Peyer's patch (tissue), 4 donors: Measurements from ENCODE around the gene CWH43. TPM values are rescaled to one million over a fixed set of nuclear protein-coding genes. Genes with fewer than 3 reads are reported as not detected.

Experiments used
- DNase-seq, 3 donors: peaks; one replicate each; pipeline ENCODE4 v3.0.0-alpha.2; 2017 to 2019
- H3K27ac ChIP-seq, 4 donors: fragments of 200-600 bp; sonication (generic); one replicate each; pipeline ENCODE4 v1.5.1; 2016 to 2019
- H3K27me3 ChIP-seq, 2 donors: fragments of 200-600 bp; sonication (generic); one replicate each; pipeline ENCODE4 v1.5.1; 2019
- H3K36me3 ChIP-seq, 3 donors: fragments of 200-600 bp; sonication (generic); one replicate each; pipeline ENCODE4 v1.5.1; 2016 to 2019
- H3K4me1 ChIP-seq, 4 donors: fragments of 200-600 bp; sonication (generic); one replicate each; pipeline ENCODE4 v1.5.1; 2016 to 2019
- H3K4me3 ChIP-seq, 4 donors: fragments of 200-600 bp; sonication (generic); 1 replicate in 3 of 4; 2 replicates in 1 of 4; pipeline ENCODE4 v1.5.1; 2016 to 2019; ENCODE audit warnings: mild to moderate bottlenecking in 1 of 4
- H3K9me3 ChIP-seq, 4 donors: fragments of 200-600 bp; sonication (generic); one replicate each; pipeline ENCODE4 v1.5.1; 2016 to 2019; ENCODE audit warnings: mild to moderate bottlenecking in 1 of 4
- CTCF ChIP-seq, 6 experiments: fragments of 450-650 bp in 4 of 6; fragments of 200-600 bp in 2 of 6; sonication (generic) in 1 of 6; IDR thresholded peaks; one replicate each; pipeline ENCODE4 v1.5.1; 2017 to 2019; ENCODE audit warnings: antibody characterized with exemption in 6 of 6, mild to moderate bottlenecking in 3 of 6, moderate library complexity in 1 of 6
- POLR2A ChIP-seq, 2 donors: fragments of 450-650 bp; IDR thresholded peaks; one replicate each; pipeline ENCODE4 v1.5.1; 2017; ENCODE audit warnings: antibody characterized with exemption in 2 of 2, mild to moderate bottlenecking in 2 of 2, moderate library complexity in 2 of 2
- total RNA-seq, 4 donors: library from RNA; depleted of rRNA; stranded (reverse); fragments of >200 nt; gene quantifications; one replicate each; pipeline ENCODE4 v1.1.0, GENCODE V29; 2016

The CWH43 gene
- total RNA-seq, 4 donors from 2014 or later: 0.70 TPM; not detected in 3

GRCh38 chr4:48989461-48990203 is 3.6 kb downstream of the CWH43 start:
- H3K27ac ChIP-seq: no peak overlapping the region
- DNase-seq: no peak

GRCh38 chr4:48991357-48991756 is 5.3 kb downstream of the CWH43 start:
- DNase-seq: no peak
- Histone ChIP-seq H3K27ac (no peak overlapping the region), H3K9me3 (no peaks in the 10 kb centered on the region), H3K4me1 (peaks cover 0 to 3% (median 0%) of the 10 kb centered on the region in 4 donors), H3K4me3 (no peak overlapping the region), H3K27me3 (peaks cover 0 to 1% of the 10 kb centered on the region in 2 donors), H3K36me3 (no peaks in the 10 kb centered on the region)
- TF ChIP-seq CTCF (IDR thresholded peaks at IDR 0.05): no peak
- no peak for TF ChIP-seq POLR2A (IDR thresholded peaks at IDR 0.05)

More at GRCh38 chr4:48989461-48990203, 3.6 kb downstream of the CWH43 start:
- TF ChIP-seq CTCF (IDR thresholded peaks at IDR 0.05): no peak
- no peak for TF ChIP-seq POLR2A (IDR thresholded peaks at IDR 0.05)
- H3K27me3 ChIP-seq: peaks cover 0 to 15% of the 10 kb centered on the region in 2 donors
- peaks cover 0 to 11% (median 0%) of the 10 kb centered on the region in 4 donors for H3K4me1 ChIP-seq
- H3K36me3 ChIP-seq: no peaks in the 10 kb centered on the region
- no peak overlapping the region for H3K4me3 ChIP-seq
- H3K9me3 ChIP-seq: no peaks in the 10 kb centered on the region

- H3K36me3 ChIP-seq: no peaks in the 10 kb centered on the region
- TF ChIP-seq POLR2A (IDR thresholded peaks at IDR 0.05): no peak
- no peak for TF ChIP-seq CTCF (IDR thresholded peaks at IDR 0.05)
- no peaks in the 10 kb centered on the region for H3K9me3 ChIP-seq
- no peak overlapping the region for H3K27ac ChIP-seq
- H3K27me3 ChIP-seq: no peaks in the 10 kb centered on the region
- H3K4me3 ChIP-seq: no peak overlapping the region
- DNase-seq: no peak
- H3K4me1 ChIP-seq: no peaks in the 10 kb centered on the region
These were observed 11.9 kb downstream of the CWH43 start for GRCh38 chr4:48997962-48998361.

- DNase-seq: no peak
- Histone ChIP-seq H3K9me3 (no peaks in the 10 kb centered on the region), H3K27me3 (no peaks in the 10 kb centered on the region), H3K36me3 (no peaks in the 10 kb centered on the region), H3K4me3 (no peak overlapping the region), H3K27ac (no peak overlapping the region), H3K4me1 (no peaks in the 10 kb centered on the region)
- TF ChIP-seq CTCF (IDR thresholded peaks at IDR 0.05) (no peak), POLR2A (IDR thresholded peaks at IDR 0.05) (no peak)
These were observed 12.4 kb downstream of the CWH43 start for GRCh38 chr4:48998440-48998839.

- Histone ChIP-seq H3K4me1 (no peaks in the 10 kb centered on the region), H3K9me3 (no peaks in the 10 kb centered on the region), H3K27me3 (no peaks in the 10 kb centered on the region), H3K36me3 (no peaks in the 10 kb centered on the region), H3K4me3 (no peak overlapping the region), H3K27ac (no peak overlapping the region)
- no peak for DNase-seq
- TF ChIP-seq CTCF (IDR thresholded peaks at IDR 0.05) (no peak), POLR2A (IDR thresholded peaks at IDR 0.05) (no peak)
These were observed 14.7 kb downstream of the CWH43 start for GRCh38 chr4:49000806-49001205.
